Activated CD4-positive, alpha-beta T cell treated with anti-CD3 and anti-CD28 coated beads, Interleukin-2, Interleukin-4, amounts not matched to agents 100 ng/mL and 50 ng/mL, durations not matched to agents 16 hours and 8 hours (primary cell): ENCODE measurements around the gene RAF1.

Source experiments
- DNase-seq: peaks from one replicate; pipeline ENCODE4 v3.0.0-alpha.2; 2020; ENCODE audit warnings: low spot score

Gene RAF1

DNA sequence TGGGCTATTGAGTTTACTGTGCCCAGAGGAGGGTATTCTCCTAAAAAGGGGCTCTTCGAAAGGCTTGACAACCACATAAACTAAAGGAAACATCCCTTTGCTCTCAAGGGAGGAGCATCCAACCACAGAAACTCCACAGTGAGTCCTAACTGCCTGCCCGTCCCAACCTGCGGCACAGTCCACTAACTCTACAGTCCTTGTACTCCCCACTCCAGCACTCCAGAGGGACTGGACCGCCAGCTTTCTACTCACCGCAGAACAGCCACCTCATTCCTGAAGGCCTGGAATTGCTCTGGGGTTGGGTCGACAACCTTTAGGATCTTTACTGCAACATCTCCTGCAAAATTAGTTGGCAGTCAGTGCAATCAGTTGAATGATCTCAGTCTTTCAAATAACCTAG lies 72.5 kb downstream of the RAF1 start:
- no peak for DNase-seq

DNA sequence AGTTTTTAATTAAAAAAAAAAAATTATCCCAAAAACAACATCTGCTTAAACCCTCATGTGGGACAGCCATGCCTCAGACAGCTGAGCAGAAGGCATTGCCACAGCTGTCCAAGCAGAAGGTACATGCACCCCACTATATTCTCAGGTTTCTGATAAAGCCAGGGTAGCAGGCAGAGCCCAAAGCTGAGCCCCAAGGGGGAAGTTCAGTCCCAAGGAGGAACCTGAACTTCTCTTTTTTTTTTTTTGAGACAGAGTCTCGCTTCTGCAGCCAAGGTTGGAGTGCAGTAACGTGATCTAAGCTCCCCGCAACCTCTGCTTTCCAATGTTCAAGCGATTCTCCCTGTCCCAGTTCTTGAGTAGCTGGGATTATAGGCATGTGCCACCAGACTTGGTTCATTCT lies 73.8 kb downstream of the RAF1 start:
- no peak for DNase-seq

DNA sequence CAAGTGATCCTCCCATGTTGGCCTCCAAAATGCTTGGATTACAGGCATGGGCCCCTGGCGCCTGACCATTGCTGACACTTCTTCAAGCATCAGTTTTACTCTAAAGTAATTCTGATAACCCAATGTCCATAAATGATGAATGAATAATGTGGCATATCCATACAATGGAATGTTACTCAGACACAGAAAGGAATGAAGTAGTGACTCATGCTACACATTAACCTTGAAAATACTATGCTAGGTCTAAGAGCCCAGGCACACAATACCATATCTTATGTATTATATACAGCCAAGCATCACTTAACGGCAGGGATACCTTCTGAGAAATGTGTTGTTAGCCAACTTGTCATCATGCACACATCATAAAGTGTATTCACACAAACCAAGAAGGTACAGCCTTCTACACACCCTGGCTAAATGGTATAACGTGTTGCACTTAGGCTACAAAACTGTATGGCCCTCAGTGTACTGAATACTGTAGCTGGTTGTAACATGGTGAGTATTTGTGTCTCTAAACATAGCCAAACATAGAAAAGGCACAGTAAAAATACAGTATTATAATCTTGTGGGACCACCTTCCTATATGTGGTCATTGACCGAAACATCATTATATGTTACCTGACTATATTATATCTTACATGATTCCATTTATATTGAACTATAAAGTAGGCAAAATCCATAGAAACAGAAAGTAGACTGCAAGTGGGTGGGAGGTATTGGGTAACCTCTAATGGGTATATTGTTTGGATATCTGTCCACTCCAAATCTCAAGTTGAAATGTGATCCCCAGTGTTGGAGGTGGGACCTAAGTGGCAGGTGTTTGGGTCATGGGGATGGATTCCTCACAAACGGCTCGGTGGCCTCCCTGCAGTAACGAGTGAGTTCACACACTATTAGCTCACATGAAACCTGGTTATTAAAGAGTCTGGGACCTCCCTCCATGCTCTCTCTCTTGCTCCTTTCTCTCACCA lies 75.6 kb downstream of the RAF1 start:
- DNase-seq, result no peak

DNA sequence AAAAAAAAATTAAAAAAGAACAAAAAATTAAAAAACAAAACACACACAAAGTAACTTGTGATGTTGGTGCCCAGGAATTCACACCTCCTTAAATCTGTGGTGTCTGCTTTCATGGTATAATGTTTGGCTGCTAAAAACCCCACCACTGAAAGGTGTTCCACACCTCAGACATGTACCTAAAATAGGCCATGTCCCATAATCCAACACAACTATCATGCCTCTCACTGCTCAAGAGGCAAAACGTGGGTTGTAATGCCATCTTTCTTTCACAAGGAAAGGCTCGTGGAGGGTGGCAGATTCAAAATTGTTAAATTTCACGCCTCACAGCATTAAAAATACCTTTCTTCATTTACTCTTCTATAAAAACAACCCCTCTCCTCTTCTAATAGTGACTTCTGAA lies 77.5 kb downstream of the RAF1 start:
- DNase-seq, result no peak

DNA sequence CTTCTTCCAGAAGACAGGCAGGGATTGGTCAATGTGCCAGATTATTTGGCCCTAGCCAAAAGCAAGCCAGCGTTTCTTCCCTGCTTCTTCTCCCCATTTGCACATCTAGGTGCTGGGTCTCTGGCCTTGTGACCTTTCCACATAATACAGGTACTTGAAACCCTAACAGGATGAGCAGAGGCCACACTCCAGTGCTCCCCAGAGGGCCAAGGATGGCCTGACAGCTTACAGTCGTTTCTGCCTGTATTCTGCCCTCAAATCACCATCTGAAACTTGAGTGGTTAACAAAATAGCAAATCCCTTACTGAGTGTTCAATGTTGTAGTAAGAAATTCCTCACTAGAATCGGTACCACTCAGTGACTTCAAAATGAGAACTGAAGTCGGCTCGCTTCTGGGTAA lies 77.9 kb downstream of the RAF1 start:
- no peak for DNase-seq

DNA sequence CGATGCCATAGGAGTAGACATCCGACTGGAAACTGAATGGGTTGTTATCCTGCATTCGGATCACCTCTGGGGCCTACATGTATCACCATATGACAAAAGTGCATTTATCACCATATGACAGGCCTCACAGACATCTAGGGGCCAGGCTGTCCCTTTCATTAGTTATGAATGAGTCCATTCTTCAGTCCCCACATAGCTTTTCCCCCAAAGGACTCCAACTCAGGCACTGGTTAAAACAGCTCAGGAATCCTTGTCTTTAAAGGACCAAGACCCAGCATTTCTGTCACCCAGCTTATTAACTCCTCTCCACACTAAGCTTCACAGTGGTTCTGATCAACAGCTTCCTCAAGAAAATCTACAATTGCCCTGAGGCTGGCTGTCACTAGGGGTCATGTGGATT lies 78.7 kb downstream of the RAF1 start:
- no peak for DNase-seq

DNA sequence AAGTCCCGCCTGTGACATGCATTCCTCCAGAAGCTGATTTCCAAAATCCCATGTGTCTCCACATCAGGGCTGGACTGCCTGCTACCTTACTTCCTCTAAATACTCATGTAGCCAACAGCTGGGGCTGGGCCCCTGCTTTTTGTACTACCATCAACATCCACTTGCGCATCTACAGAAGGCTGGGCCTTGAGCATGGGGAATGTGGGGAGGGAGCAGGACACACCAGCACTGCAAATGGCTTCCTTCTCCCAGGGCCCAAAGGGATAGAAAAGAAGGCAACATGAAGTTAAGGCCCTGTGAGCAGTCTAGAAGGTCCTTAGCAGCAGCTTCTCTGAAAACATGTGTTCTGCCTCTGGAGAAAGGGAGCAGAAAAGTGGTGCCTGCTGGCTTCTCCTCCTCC lies 79.8 kb downstream of the RAF1 start:
- DNase-seq, result no peak

DNA sequence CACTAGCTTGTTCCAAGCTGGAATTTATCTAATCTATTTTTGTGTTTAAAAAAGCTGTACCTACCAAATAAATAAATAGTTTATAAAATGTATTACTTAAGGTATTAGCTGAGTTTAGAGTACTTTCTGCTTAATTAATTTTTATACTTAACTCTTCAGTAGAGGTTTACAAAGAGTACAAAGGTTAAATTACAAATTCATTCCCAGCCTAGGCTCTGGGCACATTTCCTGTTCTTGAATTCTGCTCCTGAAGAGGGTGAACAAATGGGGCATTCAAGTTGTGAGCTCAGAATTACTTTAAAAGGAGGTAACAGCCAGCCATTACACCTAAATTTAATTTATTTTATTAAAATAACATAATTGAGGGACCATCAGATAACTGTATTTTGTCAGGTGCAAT lies 80.6 kb downstream of the RAF1 start:
- no peak for DNase-seq

DNA sequence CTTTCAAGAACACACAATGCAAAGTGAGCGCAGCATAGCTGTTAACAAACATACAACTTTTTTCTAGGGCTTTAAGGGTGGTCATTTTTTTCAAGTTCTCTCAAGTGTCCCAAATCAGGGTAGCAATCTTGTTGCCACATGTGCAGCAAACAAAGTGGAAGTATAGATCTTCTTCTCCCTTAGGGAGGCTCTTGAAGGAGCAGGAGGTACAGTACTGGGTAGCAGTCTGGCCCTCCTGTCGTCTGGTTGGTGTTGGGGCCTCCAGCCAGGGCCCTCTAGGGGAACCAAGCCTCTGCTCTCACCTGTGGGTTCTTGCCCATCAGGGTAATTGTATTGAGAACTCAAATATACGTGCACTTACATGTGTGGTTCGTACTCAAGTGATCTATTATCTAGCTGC lies 81.2 kb downstream of the RAF1 start:
- no peak for DNase-seq

DNA sequence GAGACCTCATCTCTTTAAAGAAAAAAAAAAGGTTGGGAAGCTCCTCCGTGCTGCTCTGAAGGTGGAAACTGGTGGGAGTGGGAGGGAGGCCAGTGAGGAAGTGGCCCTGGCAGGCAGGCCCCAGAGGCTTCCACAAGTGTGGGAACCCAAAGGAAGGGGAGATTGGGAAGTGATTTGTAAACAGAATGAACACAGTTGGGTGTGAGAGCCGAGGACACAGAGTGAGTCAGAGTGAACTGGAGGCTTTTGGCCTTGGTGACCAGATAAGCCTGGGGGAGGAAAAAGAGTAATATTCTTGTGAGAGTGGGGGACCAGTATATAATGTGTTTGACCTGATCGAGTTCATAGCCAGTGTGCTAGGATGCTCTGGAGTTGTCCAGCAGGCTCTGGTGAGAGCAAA lies 84.0 kb downstream of the RAF1 start:
- DNase-seq, result no peak

DNA sequence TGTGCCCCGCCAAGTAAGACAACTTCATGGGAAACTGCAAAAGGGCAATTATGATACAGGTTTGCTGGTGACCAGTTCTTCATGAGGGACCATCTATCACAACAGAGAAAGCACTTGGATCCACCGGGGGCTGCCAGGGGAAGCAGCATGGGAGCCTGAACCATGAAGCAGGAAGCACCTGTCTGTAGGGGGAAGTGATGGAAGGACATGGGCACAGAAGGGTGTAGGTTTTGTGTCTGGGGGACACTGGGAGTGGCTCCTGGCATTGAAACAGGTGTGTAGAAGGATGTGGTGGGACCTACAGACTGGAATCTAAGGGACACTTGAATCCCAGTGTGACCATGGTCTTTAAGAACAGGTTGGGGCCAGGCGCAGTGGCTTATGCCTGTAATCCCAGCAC lies 84.5 kb downstream of the RAF1 start:
- DNase-seq, result no peak

DNA sequence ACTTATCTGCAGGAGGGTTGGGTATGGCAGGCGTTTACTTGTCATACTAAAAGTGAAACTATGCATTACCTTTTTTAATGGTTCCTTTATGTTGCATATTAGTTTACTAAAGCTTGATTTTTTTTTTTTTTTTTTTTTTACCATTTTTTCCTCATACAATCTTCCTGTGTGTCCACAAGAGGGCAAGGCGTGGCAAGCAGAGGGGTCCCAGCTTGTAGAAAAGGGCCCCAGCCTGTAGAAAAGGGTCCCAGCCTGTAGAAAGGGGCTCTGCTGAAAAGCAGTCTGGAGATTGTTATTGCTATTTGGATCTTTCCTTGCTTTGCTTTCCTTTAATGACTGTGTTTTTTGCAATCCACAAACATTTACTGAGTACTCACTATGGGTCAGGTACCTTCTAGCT lies 85.2 kb downstream of the RAF1 start:
- DNase-seq, result no peak

DNA sequence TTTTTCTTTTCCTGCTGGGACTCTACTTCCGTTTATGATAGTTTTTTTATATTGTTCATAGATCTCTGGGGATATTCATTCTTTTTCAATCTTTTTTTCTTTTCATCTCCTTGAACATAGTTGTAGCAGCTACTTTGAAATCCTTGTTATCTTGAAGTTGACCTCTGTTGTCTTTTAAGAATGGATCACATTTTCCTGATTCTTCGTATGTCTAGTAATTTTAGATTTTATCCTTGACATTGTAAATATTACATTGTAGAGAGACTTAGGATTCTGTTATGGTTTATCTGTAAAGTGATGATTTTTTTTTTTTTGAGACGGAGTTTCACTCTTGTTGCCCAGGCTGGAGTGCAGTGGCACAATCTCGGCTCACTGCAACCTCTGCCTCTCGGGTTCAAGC lies 86.5 kb downstream of the RAF1 start:
- DNase-seq, result no peak

DNA sequence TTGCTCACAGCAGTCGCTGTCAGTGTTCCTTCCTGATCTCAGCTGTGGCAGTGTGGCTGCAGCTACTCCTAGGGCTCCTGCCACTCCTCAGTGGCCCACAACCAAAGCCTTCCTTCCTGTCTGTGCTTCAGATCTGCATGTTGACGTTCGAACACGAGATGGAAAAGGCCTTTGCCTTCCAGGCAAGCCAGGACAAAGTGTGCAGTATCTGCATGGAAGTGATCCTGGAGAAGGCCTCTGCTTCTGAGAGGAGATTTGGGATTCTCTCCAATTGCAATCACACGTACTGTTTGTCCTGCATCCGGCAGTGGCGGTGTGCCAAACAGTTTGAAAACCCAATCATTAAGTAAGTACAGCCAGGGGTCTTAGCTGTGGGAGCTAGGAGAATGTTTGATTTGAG lies 89.3 kb downstream of the RAF1 start:
- DNase-seq, result no peak

DNA sequence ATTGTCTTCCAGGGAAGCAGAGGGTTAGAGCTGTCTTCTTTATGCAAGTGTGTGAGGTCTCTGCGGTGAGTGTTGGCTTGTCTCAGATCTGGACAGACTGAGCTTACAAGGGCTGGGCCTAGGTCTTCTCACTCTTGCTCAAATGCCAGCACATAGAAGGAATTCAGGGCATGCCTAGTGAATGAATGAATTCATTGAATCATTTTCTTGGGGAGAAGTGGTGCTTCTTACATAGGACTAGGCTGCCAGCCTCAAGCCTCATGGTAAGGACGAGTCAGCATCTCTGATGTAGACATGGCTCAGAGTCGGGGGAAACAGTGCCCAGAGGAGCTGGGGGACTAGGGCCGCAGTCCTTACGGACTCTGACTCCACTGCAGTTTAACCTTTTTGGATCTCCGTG lies 89.8 kb downstream of the RAF1 start:
- no peak for DNase-seq

DNA sequence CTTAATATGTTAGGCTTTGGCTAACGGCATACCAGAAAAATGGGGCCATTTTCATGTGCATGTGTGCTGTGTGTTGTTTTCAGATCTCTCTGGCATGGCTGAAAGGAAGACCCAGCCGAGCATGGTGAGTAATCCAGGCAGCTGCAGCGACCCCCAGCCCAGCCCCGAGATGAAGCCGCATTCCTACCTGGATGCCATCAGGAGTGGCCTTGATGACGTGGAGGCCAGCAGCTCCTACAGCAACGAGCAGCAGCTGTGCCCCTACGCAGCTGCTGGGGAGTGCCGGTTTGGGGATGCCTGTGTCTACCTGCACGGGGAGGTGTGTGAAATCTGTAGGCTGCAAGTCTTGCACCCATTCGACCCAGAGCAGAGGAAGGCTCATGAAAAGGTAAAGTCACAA lies 91.9 kb downstream of the RAF1 start:
- no peak for DNase-seq

DNA sequence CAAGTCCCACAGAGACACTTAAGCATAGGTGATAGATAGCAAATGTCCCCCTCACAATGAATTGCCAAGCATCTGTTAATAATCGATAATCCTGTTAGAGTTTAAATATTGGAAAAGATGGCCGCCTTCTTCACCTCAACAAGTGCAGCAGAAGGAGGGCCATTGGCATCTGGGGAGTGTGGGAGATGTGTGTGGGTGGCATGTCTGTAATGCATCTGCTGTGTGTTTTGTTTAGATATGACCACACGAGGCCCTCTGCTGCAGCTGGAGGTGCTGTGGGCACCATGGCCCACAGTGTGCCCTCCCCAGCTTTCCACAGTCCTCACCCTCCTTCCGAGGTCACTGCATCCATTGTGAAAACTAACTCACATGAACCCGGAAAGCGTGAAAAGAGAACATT lies 94.1 kb downstream of the RAF1 start:
- no peak for DNase-seq

DNA sequence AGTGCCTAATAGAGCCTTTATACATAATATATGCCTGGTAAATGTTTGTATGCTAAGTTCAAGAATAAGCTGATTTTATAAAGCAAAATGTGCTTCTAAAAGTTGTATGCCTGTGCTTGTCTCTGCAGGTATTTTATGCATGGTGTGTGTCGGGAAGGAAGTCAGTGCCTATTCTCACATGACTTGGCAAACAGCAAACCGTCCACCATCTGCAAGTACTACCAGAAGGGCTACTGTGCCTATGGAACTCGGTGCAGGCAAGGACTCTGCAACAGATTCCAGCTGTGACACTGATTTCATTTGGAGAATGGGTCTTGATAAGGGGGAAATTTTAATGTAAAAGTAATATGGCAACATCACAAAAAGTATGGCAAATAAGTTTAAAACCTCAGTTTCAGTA lies 95.2 kb downstream of the RAF1 start:
- DNase-seq, result no peak

DNA sequence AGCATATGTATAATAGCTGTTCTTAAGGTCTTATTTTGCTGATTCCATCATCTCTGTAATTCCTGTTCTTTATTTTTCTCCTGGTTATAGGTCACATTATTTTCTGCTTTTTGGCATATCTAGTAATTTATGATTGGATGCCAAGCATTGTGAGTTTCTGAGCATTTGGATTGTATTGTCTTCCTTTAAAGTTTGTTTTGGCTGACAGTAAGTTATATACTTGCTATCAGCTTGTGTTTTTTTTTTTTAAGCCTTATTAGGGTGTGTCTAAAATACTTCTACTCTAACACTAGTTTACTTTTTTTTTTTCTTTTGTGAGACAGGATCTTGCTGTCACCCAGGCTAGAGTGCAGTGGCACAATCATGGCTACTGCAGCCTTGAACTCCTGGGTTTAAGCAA lies 96.9 kb downstream of the RAF1 start:
- DNase-seq, result no peak

DNA sequence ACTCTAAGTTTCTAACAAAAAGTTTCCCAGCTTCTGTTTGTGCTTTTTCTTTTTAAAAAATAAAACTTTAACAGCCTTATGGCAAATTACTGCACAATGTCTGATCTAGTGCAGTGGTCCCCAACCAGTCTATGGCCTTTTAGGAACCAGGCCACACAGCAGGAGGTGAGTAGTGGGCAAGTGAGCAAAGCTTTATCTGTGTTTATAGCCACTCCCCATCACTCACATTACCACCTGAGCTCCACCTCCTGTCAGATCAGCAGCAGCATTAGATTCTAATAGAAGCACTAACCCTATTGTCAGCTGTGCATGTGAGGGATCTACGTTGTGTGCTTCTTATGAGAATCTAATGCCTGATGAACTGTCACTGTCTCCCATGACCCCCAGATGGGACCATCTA lies 101.5 kb downstream of the RAF1 start:
- no peak for DNase-seq

DNA sequence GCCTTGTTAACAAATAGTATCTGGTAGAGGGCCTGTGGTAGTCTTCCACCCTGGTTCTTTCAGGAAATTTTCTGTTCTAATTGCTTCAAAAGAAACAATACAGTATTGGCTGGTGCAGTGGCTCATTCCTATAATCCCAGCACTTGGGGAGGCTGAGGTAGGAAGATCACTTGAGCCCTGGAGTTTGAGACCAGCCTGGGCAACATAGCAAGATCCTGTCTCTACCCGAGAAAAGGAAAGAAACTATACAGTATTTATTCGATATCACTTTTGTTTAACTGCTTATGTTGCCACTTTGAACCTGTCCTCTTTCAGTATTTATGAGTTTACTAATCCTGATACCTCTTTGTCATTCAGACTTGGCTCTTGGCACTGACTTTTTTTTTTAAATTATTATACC lies 102.5 kb downstream of the RAF1 start:
- no peak for DNase-seq

DNA sequence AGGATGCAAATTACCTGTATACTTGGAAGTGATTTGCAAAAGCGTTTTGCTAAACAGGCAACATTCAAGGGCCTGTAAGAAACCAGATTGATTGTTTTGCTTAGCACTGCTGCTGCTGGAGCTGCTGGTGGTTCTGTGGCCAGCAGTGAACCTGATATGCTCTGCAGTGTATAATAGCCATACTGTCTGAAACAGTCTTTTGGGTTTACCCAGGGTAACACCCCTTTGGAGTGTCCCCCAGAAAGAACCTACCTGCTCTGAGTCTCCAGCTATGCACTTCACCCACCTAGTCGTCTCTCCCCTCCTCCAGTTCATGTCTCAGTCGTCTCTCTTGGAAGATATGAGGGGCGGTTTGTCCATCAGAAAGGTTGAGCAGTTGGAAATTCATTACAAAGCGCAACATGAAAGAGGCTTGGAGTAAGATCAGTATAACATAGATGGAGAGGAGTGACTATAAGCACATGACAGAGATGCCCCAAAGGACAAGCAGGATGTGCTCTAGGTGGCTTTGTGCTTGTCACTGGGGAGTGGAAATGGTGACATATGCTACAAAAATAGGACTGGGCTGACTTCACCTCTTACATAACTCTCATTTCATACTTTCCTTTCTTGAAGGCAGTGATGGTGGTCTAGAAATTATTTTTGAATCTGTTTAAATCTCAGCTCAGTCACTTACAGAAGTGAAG lies 103.3 kb downstream of the RAF1 start:
- DNase-seq, result peak; percentile 19

DNA sequence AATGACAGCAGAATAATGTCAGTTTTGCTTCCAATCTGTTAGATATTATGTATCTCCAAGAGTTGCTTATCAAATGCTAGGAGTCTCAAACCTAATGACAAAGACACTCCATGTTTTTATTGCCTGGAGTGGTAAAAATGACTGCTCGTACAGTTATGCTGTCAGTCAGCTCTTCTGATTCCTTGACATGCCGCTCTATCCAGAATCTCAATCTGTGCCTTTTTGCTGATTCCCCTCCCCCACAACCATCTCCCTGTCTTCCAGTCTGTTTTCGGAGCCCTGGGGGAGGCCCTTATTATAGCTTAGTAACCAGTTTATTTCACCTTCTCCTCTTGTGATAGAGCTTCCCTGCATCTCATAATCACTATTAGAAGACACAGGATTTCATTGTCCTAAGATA lies 104.4 kb downstream of the RAF1 start:
- DNase-seq, result no peak

DNA sequence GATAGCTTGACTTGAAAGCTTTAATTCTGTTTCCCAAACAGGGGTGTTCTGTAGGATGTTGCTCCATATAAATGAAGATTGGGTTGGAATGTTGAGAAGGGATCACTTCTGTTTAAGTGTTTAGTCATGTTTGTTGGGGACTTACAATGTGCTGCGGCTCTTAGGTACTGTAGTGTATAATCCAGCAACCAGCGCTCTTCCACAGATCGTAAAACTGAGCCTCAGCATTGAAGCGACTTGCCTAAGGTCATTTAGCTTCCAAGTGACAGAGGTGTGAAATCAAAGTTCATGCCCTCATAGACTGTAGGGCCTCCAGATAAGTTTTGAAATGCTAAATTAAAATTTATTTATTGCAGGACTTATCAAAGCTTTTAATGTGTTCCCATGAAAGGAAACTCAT lies 105.2 kb downstream of the RAF1 start:
- DNase-seq, result no peak
